Glomerular endothelial cell (primary cell): Measurements from ENCODE around the gene PEX10. TPM values are rescaled to one million over a fixed set of nuclear protein-coding genes. Genes with fewer than 3 reads are reported as not detected.

Experiments
- DNase-seq: peaks from one replicate; pipeline ENCODE4 v3.0.0-alpha.2; 2011; ENCODE audit warnings: low read depth, low spot score; ENCODE audit errors: extremely low read depth
- total RNA-seq: library from RNA; depleted of rRNA; stranded (reverse); fragments of >200 nt; gene quantifications from 2 replicates; pipeline ENCODE4 v1.2.3, GENCODE V29; 2015

The PEX10 gene
- total RNA-seq, 1 donor from 2014 or later = 26.0 TPM

GRCh38 chr1:2376261-2376741 is 36.1 kb downstream of the PEX10 start:
- no peak for DNase-seq

- DNase-seq = no peak
Measured at GRCh38 chr1:2375923-2376260, 36.5 kb downstream of the PEX10 start.

- no peak for DNase-seq
Measured at GRCh38 chr1:2375246-2375922, 37.0 kb downstream of the PEX10 start.

- no peak for DNase-seq
Measured at GRCh38 chr1:2374252-2375155, 37.9 kb downstream of the PEX10 start.

GRCh38 chr1:2373551-2374251 is 38.7 kb downstream of the PEX10 start:
- DNase-seq = no peak

- DNase-seq = no peak
Measured at GRCh38 chr1:2372551-2373490, 39.5 kb downstream of the PEX10 start.

- no peak for DNase-seq
Measured at GRCh38 chr1:2368053-2368744, 44.2 kb downstream of the PEX10 start.

GRCh38 chr1:2363847-2364513 is 48.4 kb downstream of the PEX10 start:
- no peak for DNase-seq

GRCh38 chr1:2360588-2361364 is 51.6 kb downstream of the PEX10 start:
- no peak for DNase-seq

- DNase-seq = no peak
Measured at GRCh38 chr1:2358651-2359640, 53.4 kb downstream of the PEX10 start.

- DNase-seq = no peak
Measured at GRCh38 chr1:2358072-2358471, 54.3 kb downstream of the PEX10 start.

- no peak for DNase-seq
Measured at GRCh38 chr1:2356911-2357845, 55.2 kb downstream of the PEX10 start.

- no peak for DNase-seq
Measured at GRCh38 chr1:2356401-2356800, 56.0 kb downstream of the PEX10 start.

GRCh38 chr1:2355373-2356261 is 56.7 kb downstream of the PEX10 start:
- no peak for DNase-seq
